Measurements from ENCODE around the gene BBX. TPM values are rescaled to one million over a fixed set of nuclear protein-coding genes. Genes with fewer than 3 reads are reported as not detected.
A peak's percentile ranks its signal among the peaks of the same experiment; 100 is the strongest.

Gene BBX
- total and polyA plus RNA-seq, 2 experiments from 2014 or later: 52.4 to 60.8 TPM

DNA sequence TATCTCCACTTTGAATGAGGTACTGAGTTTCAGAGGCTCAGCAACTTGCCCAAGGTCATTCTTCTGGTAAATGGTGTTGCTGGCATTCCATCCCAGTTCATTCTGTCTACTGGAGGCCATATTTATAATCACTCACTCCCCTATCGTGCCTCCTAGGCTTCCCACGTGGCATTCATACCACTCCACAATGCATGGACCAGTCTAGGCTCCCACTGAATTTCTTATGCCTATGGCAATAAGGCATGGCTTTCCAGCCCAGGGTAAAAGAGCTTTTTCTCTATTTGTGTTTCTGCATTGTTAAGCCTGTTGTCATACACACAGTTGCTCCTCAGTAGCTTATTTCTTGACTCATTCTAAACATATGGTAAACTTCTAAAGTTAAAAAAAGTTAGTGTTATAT lies 19.9 kb downstream of the BBX start:
- Histone ChIP-seq H3K9me3 (ENCODE audit: low read depth) (no peaks in the 10 kb centered on the region), H3K4me3 (no peak overlapping the region), H3K9me2 (ENCODE audit: insufficient read depth) (no peaks in the 10 kb centered on the region), H3K79me2 (ENCODE audit: insufficient read depth) (peaks cover 29% of the 10 kb centered on the region), H3K4me1 (ENCODE audit: insufficient read depth) (0 out of 2 replicates have a peak, but pooled peaks cover 5% of the 10 kb centered on the region), H3K27me3 (replicated peaks; ENCODE audit: insufficient read depth) (no peaks in the 10 kb centered on the region), H3K27ac (no peak overlapping the region), H3F3A (ENCODE audit: insufficient read depth) (peaks cover 4% of the 10 kb centered on the region; the same call in 1 of the 2 replicates), H3K9ac (no peak overlapping the region), H3K4me2 (ENCODE audit: unreplicated experiment) (no peak overlapping the region), H2AFZ (no peak overlapping the region), H3K36me3 (ENCODE audit: low read depth) (peaks cover 7% of the 10 kb centered on the region; the same call in 1 of the 2 replicates), H4K20me1 (ENCODE audit: insufficient read depth) (no peaks in the 10 kb centered on the region)
- in situ Hi-C loops (cut with MboI): no loop called here
- no peak for TF ChIP-seq EZH2 (IDR thresholded peaks at IDR 0.05; ENCODE audit: insufficient read depth, poor library complexity, severe bottlenecking)
- TF ChIP-seq EZH2phosphoT487 (IDR thresholded peaks at IDR 0.05; ENCODE audit: insufficient read depth, low read depth): no peak
- WGBS, 2 experiments (ENCODE audit: low coverage in 1 of 2, low lambda C conversion rate in 2 of 2, missing lambda C conversion rate in 2 of 2): 70 to 79% methylated on average over 2 of the region's 2 CpGs
- DNase-seq: peak; percentile 23

- in situ Hi-C loops (cut with MboI): no loop called here
- peaks cover 4% of the 10 kb centered on the region; the same call in 1 of the 2 replicates for H3F3A ChIP-seq (ENCODE audit: insufficient read depth)
- no peak overlapping the region for H3K4me3 ChIP-seq
- no peaks in the 10 kb centered on the region for H3K27me3 ChIP-seq (replicated peaks; ENCODE audit: insufficient read depth)
- no peak for TF ChIP-seq EZH2phosphoT487 (IDR thresholded peaks at IDR 0.05; ENCODE audit: insufficient read depth, low read depth)
- TF ChIP-seq EZH2 (IDR thresholded peaks at IDR 0.05; ENCODE audit: insufficient read depth, poor library complexity, severe bottlenecking): no peak
- peak; percentile 31 for DNase-seq
- no peaks in the 10 kb centered on the region for H3K9me2 ChIP-seq (ENCODE audit: insufficient read depth)
- H3K79me2 ChIP-seq (ENCODE audit: insufficient read depth): peaks cover 33% of the 10 kb centered on the region
- 0 out of 2 replicates have a peak, but pooled peaks cover 5% of the 10 kb centered on the region for H3K4me1 ChIP-seq (ENCODE audit: insufficient read depth)
- no peak overlapping the region for H3K4me2 ChIP-seq (ENCODE audit: unreplicated experiment)
- no peaks in the 10 kb centered on the region for H3K9me3 ChIP-seq (ENCODE audit: low read depth)
- no peaks in the 10 kb centered on the region for H4K20me1 ChIP-seq (ENCODE audit: insufficient read depth)
- H3K27ac ChIP-seq: no peak overlapping the region
- 86 to 88% methylated on average over 4 of the region's 4 CpGs for WGBS, 2 experiments (ENCODE audit: low coverage in 1 of 2, low lambda C conversion rate in 2 of 2, missing lambda C conversion rate in 2 of 2)
- no peak overlapping the region for H3K9ac ChIP-seq
- no peak overlapping the region for H2AFZ ChIP-seq
- H3K36me3 ChIP-seq (ENCODE audit: low read depth): 0 out of 2 replicates have a peak, but pooled peaks cover 2% of the 10 kb centered on the region
Observed at GRCh38 chr3:107543666-107544065, 20.9 kb downstream of the BBX start.

GRCh38 chr3:107545680-107546120 lies 22.9 kb downstream of the BBX start:
- H3K9me2 ChIP-seq (ENCODE audit: insufficient read depth): no peaks in the 10 kb centered on the region
- H2AFZ ChIP-seq: no peak overlapping the region
- no peaks in the 10 kb centered on the region for H3K9me3 ChIP-seq (ENCODE audit: low read depth)
- DNase-seq: peak; percentile 46
- no peak overlapping the region for H3K4me2 ChIP-seq (ENCODE audit: unreplicated experiment)
- no peak overlapping the region for H3K9ac ChIP-seq
- no peaks in the 10 kb centered on the region for H3K27me3 ChIP-seq (replicated peaks; ENCODE audit: insufficient read depth)
- H3F3A ChIP-seq (ENCODE audit: insufficient read depth): peaks cover 4% of the 10 kb centered on the region; the same call in 1 of the 2 replicates
- H3K4me1 ChIP-seq (ENCODE audit: insufficient read depth): 0 out of 2 replicates have a peak, but pooled peaks cover 5% of the 10 kb centered on the region
- 0 out of 2 replicates have a peak, but pooled peaks cover 3% of the 10 kb centered on the region for H3K36me3 ChIP-seq (ENCODE audit: low read depth)
- TF ChIP-seq EZH2phosphoT487 (IDR thresholded peaks at IDR 0.05; ENCODE audit: insufficient read depth, low read depth) (no peak), EZH2 (IDR thresholded peaks at IDR 0.05; ENCODE audit: insufficient read depth, poor library complexity, severe bottlenecking) (no peak)
- WGBS, 2 experiments (ENCODE audit: low coverage in 1 of 2, low lambda C conversion rate in 2 of 2, missing lambda C conversion rate in 2 of 2): 50% methylated on average over 1 of the region's 1 CpG
- no peaks in the 10 kb centered on the region for H4K20me1 ChIP-seq (ENCODE audit: insufficient read depth)
- no peak overlapping the region for H3K27ac ChIP-seq
- no peak overlapping the region for H3K4me3 ChIP-seq
- H3K79me2 ChIP-seq (ENCODE audit: insufficient read depth): peaks cover 36% of the 10 kb centered on the region
- in situ Hi-C loops (cut with MboI): no loop called here

GRCh38 chr3:107548601-107549000 lies 25.8 kb downstream of the BBX start:
- H3K27me3 ChIP-seq (replicated peaks; ENCODE audit: insufficient read depth): no peaks in the 10 kb centered on the region
- 0 out of 2 replicates have a peak, but pooled peaks cover 5% of the 10 kb centered on the region for H3K4me1 ChIP-seq (ENCODE audit: insufficient read depth)
- in situ Hi-C loops (cut with MboI): no loop called here
- no peaks in the 10 kb centered on the region for H4K20me1 ChIP-seq (ENCODE audit: insufficient read depth)
- H3K9me2 ChIP-seq (ENCODE audit: insufficient read depth): no peaks in the 10 kb centered on the region
- 0 out of 2 replicates have a peak, but pooled peaks cover 3% of the 10 kb centered on the region for H3K36me3 ChIP-seq (ENCODE audit: low read depth)
- H3F3A ChIP-seq (ENCODE audit: insufficient read depth): peaks cover 4% of the 10 kb centered on the region; the same call in 1 of the 2 replicates
- no peak overlapping the region for H3K4me3 ChIP-seq
- H3K9ac ChIP-seq: no peak overlapping the region
- H3K4me2 ChIP-seq (ENCODE audit: unreplicated experiment): no peak overlapping the region
- TF ChIP-seq EZH2phosphoT487 (IDR thresholded peaks at IDR 0.05; ENCODE audit: insufficient read depth, low read depth) (no peak), EZH2 (IDR thresholded peaks at IDR 0.05; ENCODE audit: insufficient read depth, poor library complexity, severe bottlenecking) (no peak)
- H3K79me2 ChIP-seq (ENCODE audit: insufficient read depth): peaks cover 18% of the 10 kb centered on the region; the same call in 1 of the 2 replicates
- no peak overlapping the region for H3K27ac ChIP-seq
- H2AFZ ChIP-seq: no peak overlapping the region
- no peak for DNase-seq
- WGBS, 2 experiments (ENCODE audit: low coverage in 1 of 2, low lambda C conversion rate in 2 of 2, missing lambda C conversion rate in 2 of 2): 87 to 94% methylated on average over 2 of the region's 2 CpGs
- no peaks in the 10 kb centered on the region for H3K9me3 ChIP-seq (ENCODE audit: low read depth)

Measured in GM23248 (cell line).